GM10847 (cell line): ENCODE measurements around the gene TOM1.

ENCODE experiments used
- POLR2A ChIP-seq: IDR thresholded peaks from 2 replicates; pipeline ENCODE4 v1.6.1; 2011; ENCODE audit not compliant: insufficient read length; ENCODE audit errors: extremely low read depth

TOM1 gene

DNA sequence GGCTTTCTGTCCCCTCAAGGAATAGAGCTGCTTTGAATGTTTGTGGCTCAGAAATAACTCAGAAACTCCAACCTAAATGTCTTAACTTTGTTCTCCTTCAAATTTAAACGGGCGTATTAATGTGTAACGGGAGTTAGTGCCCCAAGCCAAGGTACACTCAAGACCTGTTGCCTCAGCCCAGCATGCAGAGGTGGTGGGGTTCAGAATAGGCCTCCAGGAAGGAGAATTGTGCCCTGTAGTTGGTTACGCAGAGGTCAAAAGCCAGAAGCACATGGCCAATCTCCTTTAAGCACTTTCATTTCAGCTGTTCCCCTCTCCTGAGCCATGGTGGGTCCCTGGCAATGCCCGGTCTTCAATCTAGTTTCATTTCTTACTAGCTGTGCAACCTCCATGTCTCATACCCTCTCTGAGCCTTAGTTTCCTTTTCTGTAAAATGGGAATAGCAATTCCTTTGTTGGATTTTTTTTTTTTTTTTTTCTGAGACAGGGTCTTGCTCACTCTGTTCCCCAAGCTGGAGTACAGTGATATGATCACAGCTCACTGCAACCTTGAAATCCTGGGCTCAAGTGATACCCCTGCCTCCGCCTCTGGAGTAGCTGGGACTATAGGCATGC is 85.4 kb downstream of the TOM1 start:
- no peak for TF ChIP-seq POLR2A

DNA sequence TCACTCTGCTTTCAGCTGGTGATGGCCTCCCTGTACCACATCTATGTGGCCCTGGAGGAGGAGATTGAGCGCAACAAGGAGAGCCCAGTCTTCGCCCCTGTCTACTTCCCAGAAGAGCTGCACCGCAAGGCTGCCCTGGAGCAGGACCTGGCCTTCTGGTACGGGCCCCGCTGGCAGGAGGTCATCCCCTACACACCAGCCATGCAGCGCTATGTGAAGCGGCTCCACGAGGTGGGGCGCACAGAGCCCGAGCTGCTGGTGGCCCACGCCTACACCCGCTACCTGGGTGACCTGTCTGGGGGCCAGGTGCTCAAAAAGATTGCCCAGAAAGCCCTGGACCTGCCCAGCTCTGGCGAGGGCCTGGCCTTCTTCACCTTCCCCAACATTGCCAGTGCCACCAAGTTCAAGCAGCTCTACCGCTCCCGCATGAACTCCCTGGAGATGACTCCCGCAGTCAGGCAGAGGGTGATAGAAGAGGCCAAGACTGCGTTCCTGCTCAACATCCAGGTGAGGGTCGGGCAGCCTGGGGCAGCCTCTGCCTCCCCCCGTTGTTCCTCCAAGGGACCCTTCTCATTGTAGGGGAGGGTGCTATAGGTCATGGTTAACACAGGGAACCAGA is 87.1 kb downstream of the TOM1 start:
- no peak for TF ChIP-seq POLR2A

DNA sequence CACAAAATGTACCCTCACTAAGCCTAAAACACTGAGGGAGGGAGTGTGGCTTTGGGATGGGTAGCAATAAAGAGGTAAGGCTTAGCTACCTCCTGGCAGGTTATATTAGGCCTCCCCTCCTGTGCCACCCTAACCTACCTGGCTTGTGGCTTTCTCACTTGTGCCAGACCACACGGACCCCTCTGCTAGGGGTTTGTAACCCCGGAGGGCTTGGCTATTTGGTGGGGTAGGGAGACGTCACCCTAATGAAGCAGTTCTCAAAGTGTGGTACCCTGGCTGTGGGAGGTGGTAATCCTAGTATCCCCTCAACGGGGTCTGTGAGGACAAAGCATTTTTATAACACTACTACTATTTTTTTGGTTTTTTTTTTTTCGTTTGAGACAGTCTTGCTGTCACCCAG is 91.2 kb downstream of the TOM1 start:
- no peak for TF ChIP-seq POLR2A

DNA sequence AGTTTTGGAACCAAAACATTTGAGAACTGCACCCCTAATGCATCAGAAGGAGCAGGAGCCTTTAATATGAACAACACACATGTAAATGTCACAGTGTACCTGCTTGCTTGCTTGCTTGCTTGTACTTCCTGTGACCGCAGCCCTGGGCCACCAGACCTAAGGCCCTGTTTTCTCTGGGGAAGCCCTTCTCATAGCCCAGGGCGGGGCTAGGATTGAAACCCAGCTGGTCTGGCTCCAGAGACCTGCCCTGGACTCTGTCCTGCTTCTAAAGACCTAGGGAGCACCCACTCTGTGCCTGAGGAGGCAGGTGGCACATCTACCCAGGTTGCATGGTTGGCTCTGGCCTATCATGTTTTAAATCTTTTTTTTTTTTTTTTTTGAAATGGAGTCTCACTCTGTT is 92.7 kb downstream of the TOM1 start:
- TF ChIP-seq POLR2A = no peak

DNA sequence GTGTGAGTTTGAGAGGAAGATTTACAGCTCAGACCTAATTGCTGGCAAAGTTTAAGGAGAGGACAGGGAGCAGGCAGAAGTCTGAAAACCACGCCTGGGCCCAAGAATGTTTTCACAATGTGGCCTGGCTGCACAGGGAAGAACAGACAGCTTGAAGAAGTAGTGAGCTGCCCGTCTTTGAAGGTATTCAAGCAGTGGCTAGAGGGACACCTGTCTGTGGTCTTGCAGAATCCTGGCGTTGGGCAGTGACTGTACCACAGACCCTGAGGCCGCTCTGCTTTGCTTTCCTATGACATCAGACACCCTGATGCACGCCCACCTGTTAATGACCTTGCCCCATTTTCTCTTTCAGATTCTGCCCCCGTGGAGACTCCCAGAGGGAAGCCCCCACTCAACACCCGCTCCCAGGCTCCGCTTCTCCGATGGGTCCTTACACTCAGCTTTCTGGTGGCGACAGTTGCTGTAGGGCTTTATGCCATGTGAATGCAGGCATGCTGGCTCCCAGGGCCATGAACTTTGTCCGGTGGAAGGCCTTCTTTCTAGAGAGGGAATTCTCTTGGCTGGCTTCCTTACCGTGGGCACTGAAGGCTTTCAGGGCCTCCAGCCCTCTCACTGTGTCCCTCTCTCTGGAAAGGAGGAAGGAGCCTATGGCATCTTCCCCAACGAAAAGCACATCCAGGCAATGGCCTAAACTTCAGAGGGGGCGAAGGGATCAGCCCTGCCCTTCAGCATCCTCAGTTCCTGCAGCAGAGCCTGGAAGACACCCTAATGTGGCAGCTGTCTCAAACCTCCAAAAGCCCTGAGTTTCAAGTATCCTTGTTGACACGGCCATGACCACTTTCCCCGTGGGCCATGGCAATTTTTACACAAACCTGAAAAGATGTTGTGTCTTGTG is 93.7 kb downstream of the TOM1 start:
- no peak for TF ChIP-seq POLR2A

DNA sequence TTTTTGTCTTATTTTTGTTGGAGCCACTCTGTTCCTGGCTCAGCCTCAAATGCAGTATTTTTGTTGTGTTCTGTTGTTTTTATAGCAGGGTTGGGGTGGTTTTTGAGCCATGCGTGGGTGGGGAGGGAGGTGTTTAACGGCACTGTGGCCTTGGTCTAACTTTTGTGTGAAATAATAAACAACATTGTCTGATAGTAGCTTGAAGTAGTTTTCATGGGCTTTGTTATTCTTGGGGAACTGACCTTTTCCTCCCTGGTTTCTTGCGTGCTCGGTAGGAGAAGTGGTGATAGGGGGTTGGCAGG is 94.3 kb downstream of the TOM1 start:
- no peak for TF ChIP-seq POLR2A

DNA sequence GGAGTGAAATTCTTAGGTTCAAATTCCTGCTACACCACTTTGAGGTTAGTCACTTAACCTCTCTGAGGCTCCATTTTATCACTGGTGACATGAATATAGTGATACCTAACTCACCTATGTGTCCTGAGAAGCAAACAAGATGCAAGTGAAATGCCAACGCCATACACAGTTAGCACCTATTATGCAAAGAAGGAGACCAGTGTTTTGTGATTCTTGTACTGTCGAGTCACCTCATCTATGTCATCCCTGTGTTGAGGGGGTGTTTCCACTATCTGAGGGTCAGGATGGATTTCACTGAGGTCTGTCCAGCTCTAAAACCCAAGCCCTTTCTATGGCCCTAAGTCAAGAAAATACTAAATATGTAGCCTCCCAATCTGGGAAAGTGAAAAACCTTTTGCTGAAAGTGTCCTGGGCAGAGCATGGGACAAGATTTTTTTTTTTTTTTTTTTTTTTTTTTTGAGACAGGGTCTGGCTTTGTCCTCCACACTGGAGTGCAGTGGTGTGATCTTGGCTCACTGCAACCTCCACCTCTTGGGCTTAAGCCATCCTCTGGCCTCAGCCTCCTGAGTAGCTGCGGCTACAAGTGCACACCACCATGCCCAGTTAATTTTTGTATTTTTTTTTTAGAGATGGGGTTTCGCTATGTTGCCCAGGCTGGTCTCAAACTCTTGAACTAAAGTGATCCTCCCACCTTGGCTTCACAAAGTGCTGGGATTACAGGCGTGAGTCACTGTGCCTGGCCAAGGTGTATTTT is 95.3 kb downstream of the TOM1 start:
- TF ChIP-seq POLR2A = no peak

- no peak for TF ChIP-seq POLR2A
Measured at GRCh38 chr22:35397095-35397904, 97.6 kb downstream of the TOM1 start.
